GM21576 (cell line): ENCODE data around the gene SUFU.

ENCODE experiments used
- ATAC-seq: cut with Tn5 transposase; IDR thresholded peaks from one replicate; pipeline ENCODE4 v1.9.1; 2021; ENCODE audit warnings: mild to moderate bottlenecking, moderate library complexity; ENCODE audit not compliant: unreplicated experiment

SUFU gene

GRCh38 chr10:102614888-102615287, 111.1 kb downstream of the SUFU start:
- no peak for ATAC-seq

GRCh38 chr10:102615361-102615760, 111.6 kb downstream of the SUFU start:
- no peak for ATAC-seq

- ATAC-seq: no peak
Observed at GRCh38 chr10:102616066-102616770, 112.4 kb downstream of the SUFU start.

GRCh38 chr10:102617041-102617440, 113.3 kb downstream of the SUFU start:
- ATAC-seq: no peak

- ATAC-seq: no peak
Observed at GRCh38 chr10:102617816-102618215, 114.0 kb downstream of the SUFU start.

GRCh38 chr10:102619281-102619981, 115.7 kb downstream of the SUFU start:
- ATAC-seq: no peak

GRCh38 chr10:102620138-102620590, 116.4 kb downstream of the SUFU start:
- ATAC-seq: no peak

GRCh38 chr10:102620591-102621442, 117.0 kb downstream of the SUFU start:
- no peak for ATAC-seq

- ATAC-seq: no peak
Observed at GRCh38 chr10:102621443-102622325, 117.9 kb downstream of the SUFU start.

- ATAC-seq: no peak
Observed at GRCh38 chr10:102624094-102624493, 120.3 kb downstream of the SUFU start.

GRCh38 chr10:102624751-102625645, 121.2 kb downstream of the SUFU start:
- no peak for ATAC-seq

GRCh38 chr10:102626026-102626685, 122.4 kb downstream of the SUFU start:
- ATAC-seq: no peak

- no peak for ATAC-seq
Observed at GRCh38 chr10:102627291-102627735, 123.5 kb downstream of the SUFU start.

GRCh38 chr10:102627736-102628293, 124.0 kb downstream of the SUFU start:
- no peak for ATAC-seq

GRCh38 chr10:102628451-102628911, 124.7 kb downstream of the SUFU start:
- no peak for ATAC-seq

GRCh38 chr10:102629661-102630614, 126.2 kb downstream of the SUFU start:
- no peak for ATAC-seq

- ATAC-seq: no peak
Observed at GRCh38 chr10:102630663-102631062, 126.9 kb downstream of the SUFU start.
